C4-2B (cell line): ENCODE measurements around the gene ZNG1B.
"Not testable (repeated sequence)": the region's sequence is repeated elsewhere in the genome, so short reads cannot be mapped to it uniquely, and the experiment has no call there.

Experiments
- ZFX ChIP-seq: fragments of 450-650 bp; IDR thresholded peaks from 2 replicates; pipeline ENCODE4 v1.6.1; 2017
- TF ChIP-seq, protein P1 (sequence below): fragments of 450-650 bp; conservative IDR thresholded peaks from 2 replicates; pipeline ENCODE4 v1.5.1; 2017; ENCODE audit warnings: mild to moderate bottlenecking

DNA sequence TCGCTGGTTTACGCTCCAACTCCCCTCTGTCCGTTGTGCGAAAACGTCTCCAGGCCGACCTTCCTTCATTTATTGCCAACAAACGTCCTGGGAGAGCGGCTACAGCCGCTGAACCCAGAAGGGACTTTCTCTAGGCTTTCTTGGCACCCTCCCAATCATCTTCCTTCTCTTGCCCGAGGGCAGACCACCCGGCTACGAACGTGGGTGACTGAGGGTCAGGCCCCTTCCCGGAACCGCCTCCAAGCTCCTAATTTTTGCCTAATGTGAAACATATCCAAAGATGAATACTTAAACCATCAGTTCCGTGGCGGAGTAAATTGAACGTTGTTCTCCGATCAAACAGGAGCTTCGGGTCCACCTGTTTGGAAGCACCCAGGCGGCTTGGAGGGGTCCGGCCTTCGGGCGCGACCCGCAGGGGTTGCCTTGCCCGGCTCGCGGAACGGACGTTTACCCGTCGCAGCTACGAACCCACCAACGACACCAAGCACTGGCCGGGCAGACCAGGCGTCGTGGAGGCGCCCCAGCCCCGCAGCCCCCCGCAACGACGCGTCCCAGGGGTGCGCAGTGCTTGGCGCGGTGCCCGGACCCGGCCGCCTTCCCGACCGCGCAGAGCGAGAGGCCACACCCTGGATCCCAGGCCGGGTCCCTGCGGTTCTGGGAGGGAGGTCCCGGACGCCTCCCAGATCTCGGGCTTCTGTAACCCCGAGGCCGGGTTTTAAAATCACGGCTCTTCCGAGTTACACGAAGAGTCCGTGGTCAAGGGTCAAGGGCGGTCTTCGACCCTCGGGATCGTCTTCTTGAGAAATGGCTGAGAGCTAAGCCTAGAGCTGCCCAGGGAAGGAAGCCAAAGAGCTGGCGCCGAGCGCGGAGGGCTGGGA is 65.0 kb downstream of the ZNG1B start:
- TF ChIP-seq, protein P1, sequence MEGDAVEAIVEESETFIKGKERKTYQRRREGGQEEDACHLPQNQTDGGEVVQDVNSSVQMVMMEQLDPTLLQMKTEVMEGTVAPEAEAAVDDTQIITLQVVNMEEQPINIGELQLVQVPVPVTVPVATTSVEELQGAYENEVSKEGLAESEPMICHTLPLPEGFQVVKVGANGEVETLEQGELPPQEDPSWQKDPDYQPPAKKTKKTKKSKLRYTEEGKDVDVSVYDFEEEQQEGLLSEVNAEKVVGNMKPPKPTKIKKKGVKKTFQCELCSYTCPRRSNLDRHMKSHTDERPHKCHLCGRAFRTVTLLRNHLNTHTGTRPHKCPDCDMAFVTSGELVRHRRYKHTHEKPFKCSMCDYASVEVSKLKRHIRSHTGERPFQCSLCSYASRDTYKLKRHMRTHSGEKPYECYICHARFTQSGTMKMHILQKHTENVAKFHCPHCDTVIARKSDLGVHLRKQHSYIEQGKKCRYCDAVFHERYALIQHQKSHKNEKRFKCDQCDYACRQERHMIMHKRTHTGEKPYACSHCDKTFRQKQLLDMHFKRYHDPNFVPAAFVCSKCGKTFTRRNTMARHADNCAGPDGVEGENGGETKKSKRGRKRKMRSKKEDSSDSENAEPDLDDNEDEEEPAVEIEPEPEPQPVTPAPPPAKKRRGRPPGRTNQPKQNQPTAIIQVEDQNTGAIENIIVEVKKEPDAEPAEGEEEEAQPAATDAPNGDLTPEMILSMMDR: not testable (repeated sequence)
- TF ChIP-seq ZFX: not testable (repeated sequence)
